Mesenchymal stem cell (in vitro differentiated cells and primary cell): ENCODE data around the gene TENT5A.
A peak's percentile ranks its signal among the peaks of the same experiment; 100 is the strongest.

Experiments used
- DNase-seq: peaks from one replicate; pipeline ENCODE4 v3.0.0-alpha.2; 2013
- H2AFZ ChIP-seq: one replicate; pipeline ENCODE4 v1.6.1; 2013; ENCODE audit warnings: low read depth, mild to moderate bottlenecking, control low read depth, inconsistent platforms, low read length, moderate library complexity
- H2AK5ac ChIP-seq: 2 replicates; pipeline ENCODE4 v1.6.1; 2013; ENCODE audit warnings: low read length, moderate library complexity, mild to moderate bottlenecking, inconsistent platforms; ENCODE audit not compliant: severe bottlenecking
- H2BK120ac ChIP-seq: one replicate; pipeline ENCODE4 v1.6.1; 2013; ENCODE audit warnings: low read depth, mild to moderate bottlenecking, inconsistent platforms, low read length, moderate library complexity
- H2BK12ac ChIP-seq, 2 experiments: one replicate each; pipeline ENCODE4 v1.6.1; 2013; ENCODE audit warnings: inconsistent platforms in 2 of 2, low read length in 2 of 2, mild to moderate bottlenecking in 2 of 2, moderate library complexity in 2 of 2, control low read depth in 1 of 2
- H2BK15ac ChIP-seq: one replicate; pipeline ENCODE4 v1.6.1; 2013; ENCODE audit warnings: mild to moderate bottlenecking, low read depth, inconsistent platforms; ENCODE audit not compliant: poor library complexity, severe bottlenecking
- H2BK5ac ChIP-seq: 2 replicates; pipeline ENCODE4 v1.6.1; 2013; ENCODE audit warnings: low read depth, mild to moderate bottlenecking, low read length, control low read depth, inconsistent platforms; ENCODE audit not compliant: poor library complexity, severe bottlenecking
- H3K14ac ChIP-seq, 2 experiments: one replicate each; pipeline ENCODE4 v1.6.1; 2013; ENCODE audit warnings: inconsistent platforms in 2 of 2, low read length in 2 of 2, control low read depth in 1 of 2, mild to moderate bottlenecking in 1 of 2, moderate library complexity in 1 of 2
- H3K18ac ChIP-seq, 2 experiments: one replicate each; pipeline ENCODE4 v1.6.1; 2013; ENCODE audit warnings: inconsistent platforms in 2 of 2, low read length in 2 of 2, control low read depth in 1 of 2, low read depth in 1 of 2, mild to moderate bottlenecking in 1 of 2
- H3K23ac ChIP-seq, 2 experiments: one replicate each; pipeline ENCODE4 v1.6.1; 2013; ENCODE audit warnings: inconsistent platforms in 2 of 2, low read length in 2 of 2, mild to moderate bottlenecking in 2 of 2, moderate library complexity in 2 of 2, control low read depth in 1 of 2
- H3K27ac ChIP-seq: 2 replicates; pipeline ENCODE4 v1.5.1; 2013; ENCODE audit warnings: mild to moderate bottlenecking, moderate library complexity, low read length, control low read depth, inconsistent platforms; ENCODE audit not compliant: poor library complexity, severe bottlenecking
- H3K27me3 ChIP-seq, 2 experiments: 2 replicates each; pipeline versions ENCODE4 v1.6.1 to v1.7.0; 2013; ENCODE audit warnings: low read length in 2 of 2, mild to moderate bottlenecking in 2 of 2, moderate library complexity in 2 of 2, control low read depth in 1 of 2, inconsistent platforms in 1 of 2; ENCODE audit not compliant: control insufficient read depth in 1 of 2, insufficient read depth in 1 of 2
- H3K36me3 ChIP-seq, 2 experiments: 2 replicates each; pipeline versions ENCODE4 v1.6.1 to v1.7.0; 2013; ENCODE audit warnings: low read length in 2 of 2, control low read depth in 1 of 2, inconsistent platforms in 1 of 2, low read depth in 1 of 2, mild to moderate bottlenecking in 1 of 2; ENCODE audit not compliant: insufficient read depth in 2 of 2, control insufficient read depth in 1 of 2
- H3K4ac ChIP-seq, 2 experiments: one replicate each; pipeline ENCODE4 v1.6.1; 2013; ENCODE audit warnings: inconsistent platforms in 2 of 2, low read length in 2 of 2, mild to moderate bottlenecking in 2 of 2, moderate library complexity in 2 of 2, control low read depth in 1 of 2, low read depth in 1 of 2
- H3K4me1 ChIP-seq: 2 replicates; pipeline ENCODE4 v1.6.1; 2013; ENCODE audit warnings: low read depth, low read length, control low read depth; ENCODE audit not compliant: control insufficient read depth, insufficient read depth
- H3K4me2 ChIP-seq: 2 replicates; pipeline ENCODE4 v1.6.1; 2013; ENCODE audit warnings: low read length, mild to moderate bottlenecking, inconsistent platforms; ENCODE audit not compliant: poor library complexity, severe bottlenecking
- H3K4me3 ChIP-seq, 2 experiments: 2 replicates each; pipeline versions ENCODE4 v1.5.1 to v1.7.0; 2013; ENCODE audit warnings: low read length in 2 of 2, mild to moderate bottlenecking in 2 of 2, control low read depth in 1 of 2, low read depth in 1 of 2; ENCODE audit not compliant: insufficient read depth in 1 of 2
- H3K79me1 ChIP-seq: replicated peaks from 2 replicates; pipeline ENCODE4 v1.6.1; 2013; ENCODE audit warnings: mild to moderate bottlenecking, control low read depth, low read length, inconsistent platforms; ENCODE audit not compliant: poor library complexity, severe bottlenecking
- H3K9ac ChIP-seq: 2 replicates; pipeline ENCODE4 v1.7.0; 2013; ENCODE audit warnings: mild to moderate bottlenecking, low read length, moderate library complexity
- H3K9me3 ChIP-seq: 2 replicates; pipeline ENCODE4 v1.7.0; 2013; ENCODE audit warnings: mild to moderate bottlenecking, low read length; ENCODE audit not compliant: control insufficient read depth
- H4K8ac ChIP-seq: one replicate; pipeline ENCODE4 v1.6.1; 2013; ENCODE audit warnings: inconsistent platforms, mild to moderate bottlenecking, low read length, moderate library complexity
- H4K91ac ChIP-seq: one replicate; pipeline ENCODE4 v1.6.1; 2013; ENCODE audit warnings: mild to moderate bottlenecking, low read length, inconsistent platforms
- WGBS: methylation state at CpG from one replicate; pipeline ENCODE4 v1.1.7; 2013; ENCODE audit warnings: mixed read lengths; 5-methylcytosine and 5-hydroxymethylcytosine counted together

Gene TENT5A

GRCh38 chr6:81752921-81753710, 635 bp upstream of the TENT5A start:
- peak; percentile 96 for DNase-seq
- H2BK120ac ChIP-seq = no peak overlapping the region
- no peaks in the 10 kb centered on the region for H3K27me3 ChIP-seq
- no peak overlapping the region for H2AFZ ChIP-seq
- H4K8ac ChIP-seq = peak overlapping the region; percentile 57
- H3K27ac ChIP-seq = peak overlapping the region; percentile 86
- H3K9me3 ChIP-seq = no peaks in the 10 kb centered on the region
- WGBS = under 1% methylated on average over 50 of the region's 63 CpGs
- H2BK15ac ChIP-seq = peak overlapping the region; percentile 36
- no peak overlapping the region for H2BK5ac ChIP-seq
- peak overlapping the region; percentile 76 for H3K4me2 ChIP-seq
- H4K91ac ChIP-seq = no peak overlapping the region
- H3K9ac ChIP-seq = peak overlapping the region; percentile 95
- H3K4me3 ChIP-seq = peak overlapping the region; percentile 94 to 97
- H2BK12ac ChIP-seq = peak overlapping the region in 1 of 2 experiments; percentile 47
- H3K14ac ChIP-seq = peak overlapping the region in 1 of 2 experiments; percentile 2
- peak overlapping the region; percentile 58 to 88 for H3K18ac ChIP-seq
- H3K36me3 ChIP-seq = peaks cover 0 to 21% of the 10 kb centered on the region in 2 experiments
- H3K23ac ChIP-seq = peak overlapping the region in 1 of 2 experiments; percentile 50
- H3K79me1 ChIP-seq = peaks cover 7% of the 10 kb centered on the region
- no peak overlapping the region for H2AK5ac ChIP-seq
- peaks cover 10% of the 10 kb centered on the region for H3K4me1 ChIP-seq
- peak overlapping the region; percentile 58 to 82 for H3K4ac ChIP-seq

GRCh38 chr6:81751388-81752083, 945 bp downstream of the TENT5A start:
- peak overlapping the region in 1 of 2 experiments; percentile 31 for H3K14ac ChIP-seq
- H3K4me1 ChIP-seq = peaks cover 10% of the 10 kb centered on the region
- peak overlapping the region; percentile 63 for H2BK15ac ChIP-seq

GRCh38 chr6:81750681-81751387, 1.6 kb downstream of the TENT5A start:
- no peak for DNase-seq
- Histone ChIP-seq H3K27me3 (no peaks in the 10 kb centered on the region), H3K9me3 (no peaks in the 10 kb centered on the region), H3K27ac (no peak overlapping the region), H3K4ac (no peak overlapping the region), H2BK15ac (no peak overlapping the region), H2AK5ac (no peak overlapping the region), H3K14ac (no peak overlapping the region), H4K91ac (no peak overlapping the region), H4K8ac (no peak overlapping the region), H3K4me1 (peaks cover 10% of the 10 kb centered on the region), H2BK120ac (no peak overlapping the region), H3K36me3 (peaks cover 0 to 44% of the 10 kb centered on the region in 2 experiments), H3K4me2 (peak overlapping the region; percentile 76), H3K79me1 (peaks cover 7% of the 10 kb centered on the region), H2BK5ac (no peak overlapping the region), H3K23ac (peak overlapping the region in 1 of 2 experiments; percentile 64), H3K9ac (peak overlapping the region; percentile 95), H3K18ac (peak overlapping the region in 1 of 2 experiments; percentile 96), H2AFZ (no peak overlapping the region), H2BK12ac (no peak overlapping the region), H3K4me3 (peak overlapping the region in 1 of 2 experiments; percentile 97)
- WGBS = 49% methylated on average over 10 of the region's 12 CpGs

More at GRCh38 chr6:81751388-81752083, 945 bp downstream of the TENT5A start:
- no peaks in the 10 kb centered on the region for H3K27me3 ChIP-seq
- H3K36me3 ChIP-seq = peaks cover 0 to 37% of the 10 kb centered on the region in 2 experiments
- H3K9ac ChIP-seq = peak overlapping the region; percentile 95
- no peak overlapping the region for H2AK5ac ChIP-seq
- peak overlapping the region; percentile 21 to 82 for H2BK12ac ChIP-seq
- peak overlapping the region; percentile 29 to 94 for H3K4ac ChIP-seq
- peak overlapping the region; percentile 57 for H4K91ac ChIP-seq
- H3K23ac ChIP-seq = peak overlapping the region; percentile 64 to 99
- H2BK120ac ChIP-seq = no peak overlapping the region
- H3K27ac ChIP-seq = no peak overlapping the region
- peak overlapping the region; percentile 71 to 96 for H3K18ac ChIP-seq
- H3K79me1 ChIP-seq = peaks cover 7% of the 10 kb centered on the region
- peak; percentile 69 for DNase-seq
- 9% methylated on average over 61 of the region's 65 CpGs for WGBS
- H2BK5ac ChIP-seq = no peak overlapping the region
- H3K9me3 ChIP-seq = no peaks in the 10 kb centered on the region
- peak overlapping the region; percentile 59 for H4K8ac ChIP-seq
- H2AFZ ChIP-seq = peak overlapping the region; percentile 66
- H3K4me3 ChIP-seq = peak overlapping the region; percentile 94 to 97
- H3K4me2 ChIP-seq = peak overlapping the region; percentile 76
